Osteocyte (in vitro differentiated cells): ENCODE results near the gene RBMS2. TPM values are rescaled to one million over a fixed set of nuclear protein-coding genes. Genes with fewer than 3 reads are reported as not detected.

Experiments used
- DNase-seq: peaks from one replicate; pipeline ENCODE4 v3.0.0; 2021; ENCODE audit warnings: mixed read lengths; ENCODE audit not compliant: unreplicated experiment; ENCODE audit errors: extremely low spot score
- H3K27ac Mint-ChIP-seq: one replicate; pipeline ENCODE4 v1.8.0; 2021; ENCODE audit warnings: mild to moderate bottlenecking, mixed read lengths; ENCODE audit not compliant: unreplicated experiment
- H3K27me3 Mint-ChIP-seq: one replicate; pipeline ENCODE4 v1.8.0; 2021; ENCODE audit warnings: mixed read lengths; ENCODE audit not compliant: unreplicated experiment
- H3K36me3 Mint-ChIP-seq: one replicate; pipeline ENCODE4 v1.8.0; 2021; ENCODE audit warnings: mixed read lengths; ENCODE audit not compliant: unreplicated experiment
- H3K4me1 Mint-ChIP-seq: one replicate; pipeline ENCODE4 v1.8.0; 2021; ENCODE audit warnings: mixed read lengths; ENCODE audit not compliant: unreplicated experiment
- H3K4me3 Mint-ChIP-seq: one replicate; pipeline ENCODE4 v1.8.0; 2021; ENCODE audit warnings: mild to moderate bottlenecking, moderate library complexity, mixed read lengths; ENCODE audit not compliant: unreplicated experiment
- H3K9me3 Mint-ChIP-seq: one replicate; pipeline ENCODE4 v1.8.0; 2021; ENCODE audit warnings: mixed read lengths; ENCODE audit not compliant: unreplicated experiment
- total RNA-seq: library from RNA; stranded (reverse); gene quantifications from 2 replicates; pipeline ENCODE4 v1.2.1, GENCODE V29; 2021
- TF ChIP-seq, protein P1 (sequence below): fragments of 200-600 bp; sonication (generic); IDR thresholded peaks from 2 replicates; pipeline ENCODE4 v1.5.0; 2021; ENCODE audit warnings: antibody characterized with exemption, mild to moderate bottlenecking, moderate library complexity

The RBMS2 gene
- total RNA-seq, 1 donor from 2014 or later = 80.0 TPM

DNA sequence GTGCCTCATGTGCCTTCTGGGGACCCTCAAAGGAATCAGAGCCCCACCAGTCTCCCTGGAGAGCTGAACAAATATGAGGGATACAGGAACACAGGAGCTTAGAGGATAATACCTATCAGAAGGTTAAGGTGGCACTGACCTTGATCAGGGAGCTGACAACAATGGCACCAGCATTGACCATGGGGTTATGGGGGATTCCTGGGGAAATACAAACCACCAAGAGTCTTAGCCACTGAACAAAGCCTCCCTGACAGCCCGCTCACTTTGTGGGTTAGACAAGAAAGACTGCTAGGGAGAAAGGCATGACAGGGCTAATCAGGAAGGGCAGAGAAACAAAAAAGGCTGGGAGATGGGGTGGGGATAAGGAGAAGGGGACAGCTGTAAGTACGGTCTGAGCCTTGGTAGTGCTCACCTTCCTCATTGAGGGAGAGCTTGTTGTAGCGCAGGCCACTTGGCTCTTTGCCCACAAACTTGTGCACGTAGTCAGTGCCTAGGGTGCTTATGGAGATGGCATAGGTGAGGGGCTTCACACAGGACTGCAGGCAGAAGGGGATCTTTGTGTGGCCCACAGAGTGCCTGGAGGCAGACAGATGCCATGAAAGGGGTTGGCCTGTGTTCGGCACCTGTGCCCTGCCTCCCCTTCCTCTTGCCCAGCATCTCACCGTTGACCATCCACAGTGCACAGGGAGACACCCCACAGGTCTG is 43.9 kb upstream of the RBMS2 start:
- Mint-ChIP-seq H3K4me3 (no peak overlapping the region), H3K27me3 (no peaks in the 10 kb centered on the region), H3K9me3 (no peaks in the 10 kb centered on the region), H3K27ac (no peak overlapping the region), H3K36me3 (no peaks in the 10 kb centered on the region), H3K4me1 (no peaks in the 10 kb centered on the region)
- no peak for DNase-seq
- TF ChIP-seq, protein P1, sequence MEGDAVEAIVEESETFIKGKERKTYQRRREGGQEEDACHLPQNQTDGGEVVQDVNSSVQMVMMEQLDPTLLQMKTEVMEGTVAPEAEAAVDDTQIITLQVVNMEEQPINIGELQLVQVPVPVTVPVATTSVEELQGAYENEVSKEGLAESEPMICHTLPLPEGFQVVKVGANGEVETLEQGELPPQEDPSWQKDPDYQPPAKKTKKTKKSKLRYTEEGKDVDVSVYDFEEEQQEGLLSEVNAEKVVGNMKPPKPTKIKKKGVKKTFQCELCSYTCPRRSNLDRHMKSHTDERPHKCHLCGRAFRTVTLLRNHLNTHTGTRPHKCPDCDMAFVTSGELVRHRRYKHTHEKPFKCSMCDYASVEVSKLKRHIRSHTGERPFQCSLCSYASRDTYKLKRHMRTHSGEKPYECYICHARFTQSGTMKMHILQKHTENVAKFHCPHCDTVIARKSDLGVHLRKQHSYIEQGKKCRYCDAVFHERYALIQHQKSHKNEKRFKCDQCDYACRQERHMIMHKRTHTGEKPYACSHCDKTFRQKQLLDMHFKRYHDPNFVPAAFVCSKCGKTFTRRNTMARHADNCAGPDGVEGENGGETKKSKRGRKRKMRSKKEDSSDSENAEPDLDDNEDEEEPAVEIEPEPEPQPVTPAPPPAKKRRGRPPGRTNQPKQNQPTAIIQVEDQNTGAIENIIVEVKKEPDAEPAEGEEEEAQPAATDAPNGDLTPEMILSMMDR = no peak

DNA sequence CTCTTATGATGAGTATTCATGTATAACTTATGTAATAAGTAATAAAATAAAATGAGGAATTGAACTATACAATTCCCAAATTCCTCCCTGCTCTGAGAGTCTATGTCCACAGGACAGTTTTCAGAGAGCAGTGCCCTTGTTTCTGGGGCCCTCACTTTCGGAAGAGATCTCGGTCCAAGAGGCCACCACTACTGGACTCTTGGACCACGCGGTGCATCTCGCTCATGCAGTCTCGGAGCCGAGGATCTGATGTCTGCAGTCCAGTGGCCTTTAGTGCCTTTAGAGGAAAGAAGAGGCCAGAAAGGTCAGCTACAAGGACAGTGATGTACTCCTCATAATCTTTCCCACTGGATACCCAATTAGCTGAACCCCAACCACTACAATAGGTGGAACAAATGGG is 42.0 kb upstream of the RBMS2 start:
- H3K36me3 Mint-ChIP-seq = no peaks in the 10 kb centered on the region
- TF ChIP-seq, protein P1 = no peak
- DNase-seq = no peak

DNA sequence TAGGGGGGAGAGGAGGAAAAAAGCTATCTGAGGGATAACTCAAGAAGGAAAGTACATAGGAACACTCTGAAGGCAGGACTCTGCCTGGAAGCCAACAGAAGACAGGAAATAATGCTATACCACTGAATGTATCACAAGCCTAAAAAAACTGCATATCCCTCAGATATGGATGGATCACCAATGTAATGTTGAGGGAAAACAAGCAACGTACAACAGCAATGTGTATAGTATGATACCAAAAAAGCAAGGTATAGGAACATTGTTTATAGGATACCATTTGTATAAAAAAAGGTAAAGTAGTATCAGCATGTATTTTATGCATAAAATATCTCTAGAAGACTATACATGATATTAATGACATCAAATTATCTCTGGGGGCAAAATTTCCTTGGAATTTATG is 37.1 kb upstream of the RBMS2 start:
- no peaks in the 10 kb centered on the region for H3K9me3 Mint-ChIP-seq
- H3K36me3 Mint-ChIP-seq = no peaks in the 10 kb centered on the region
- TF ChIP-seq, protein P1 = no peak
- no peak overlapping the region for H3K27ac Mint-ChIP-seq
- DNase-seq = no peak
- peaks cover 34% of the 10 kb centered on the region for H3K27me3 Mint-ChIP-seq
- H3K4me3 Mint-ChIP-seq = no peak overlapping the region
- peaks cover 13% of the 10 kb centered on the region for H3K4me1 Mint-ChIP-seq

More for the DNA sequence above, 42.0 kb upstream of the RBMS2 start:
- H3K9me3 Mint-ChIP-seq = no peaks in the 10 kb centered on the region
- H3K4me1 Mint-ChIP-seq = no peaks in the 10 kb centered on the region
- no peak overlapping the region for H3K27ac Mint-ChIP-seq
- H3K4me3 Mint-ChIP-seq = no peak overlapping the region
- no peaks in the 10 kb centered on the region for H3K27me3 Mint-ChIP-seq

DNA sequence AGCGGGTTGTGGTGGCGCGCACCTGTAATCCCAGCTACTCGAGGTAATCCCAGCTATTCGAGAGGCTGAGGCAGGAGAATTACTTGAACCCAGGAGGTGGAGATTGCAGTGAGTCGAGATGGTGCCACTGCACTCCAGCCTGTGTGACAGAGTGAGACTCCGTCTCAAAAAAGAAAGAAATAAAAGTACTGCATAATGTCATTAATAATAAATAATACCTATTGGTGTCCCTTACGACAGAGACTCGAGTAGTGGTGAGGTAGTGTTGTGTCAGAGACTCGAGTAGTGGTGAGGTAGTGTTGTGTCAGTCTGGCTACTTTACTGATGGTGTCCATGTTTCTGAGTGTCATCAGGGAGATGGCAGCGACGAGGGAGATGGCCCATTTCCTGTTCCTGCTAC is 34.9 kb upstream of the RBMS2 start:
- Mint-ChIP-seq H3K4me3 (no peak overlapping the region), H3K4me1 (peaks cover 13% of the 10 kb centered on the region), H3K27ac (no peak overlapping the region), H3K27me3 (peaks cover 51% of the 10 kb centered on the region), H3K36me3 (no peaks in the 10 kb centered on the region), H3K9me3 (no peaks in the 10 kb centered on the region)
- TF ChIP-seq, protein P1 = no peak
- no peak for DNase-seq

DNA sequence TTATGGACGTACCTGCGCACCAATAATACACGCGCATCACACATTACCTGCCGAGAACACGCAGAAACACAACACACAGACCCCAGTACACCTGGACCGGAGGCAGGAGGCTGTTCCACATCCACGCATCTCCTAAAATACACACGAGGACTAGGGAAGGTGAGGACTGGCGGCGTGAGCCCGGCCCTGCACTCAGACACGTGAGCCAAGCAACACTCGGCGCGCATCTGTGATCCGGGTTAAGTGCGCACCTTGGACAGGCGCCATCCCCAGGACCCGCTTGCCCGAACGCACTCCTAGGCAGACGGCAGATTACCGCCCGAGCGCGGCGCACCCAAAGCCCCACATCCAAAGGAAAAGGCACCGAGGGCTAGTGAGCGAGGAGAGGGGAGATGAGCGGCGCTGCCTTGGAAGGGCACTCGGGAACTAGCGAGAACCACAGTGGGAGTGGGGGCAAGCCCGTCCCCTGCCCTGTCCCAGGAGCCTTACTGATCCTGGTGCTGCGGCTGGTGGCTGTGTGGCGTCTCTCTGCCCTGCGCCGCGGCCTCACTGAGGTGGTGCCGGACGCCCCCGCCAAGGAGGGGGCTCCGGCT is 34.1 kb upstream of the RBMS2 start:
- peaks cover 13% of the 10 kb centered on the region for H3K4me1 Mint-ChIP-seq
- DNase-seq = no peak
- TF ChIP-seq, protein P1 = no peak
- no peak overlapping the region for H3K27ac Mint-ChIP-seq
- H3K36me3 Mint-ChIP-seq = no peaks in the 10 kb centered on the region
- H3K9me3 Mint-ChIP-seq = no peaks in the 10 kb centered on the region
- H3K27me3 Mint-ChIP-seq = peaks cover 54% of the 10 kb centered on the region
- peak overlapping the region; percentile 81 for H3K4me3 Mint-ChIP-seq
